KG1 (cell line): ENCODE data around the gene FGGY.
"Not testable (repeated sequence)": the region's sequence is repeated elsewhere in the genome, so short reads cannot be mapped to it uniquely, and the experiment has no call there.

Experiments used
- DNase-seq: peaks from one replicate; lab custom pipeline; 2025; lab: John Stamatoyannopoulos, UW

The FGGY gene

DNA sequence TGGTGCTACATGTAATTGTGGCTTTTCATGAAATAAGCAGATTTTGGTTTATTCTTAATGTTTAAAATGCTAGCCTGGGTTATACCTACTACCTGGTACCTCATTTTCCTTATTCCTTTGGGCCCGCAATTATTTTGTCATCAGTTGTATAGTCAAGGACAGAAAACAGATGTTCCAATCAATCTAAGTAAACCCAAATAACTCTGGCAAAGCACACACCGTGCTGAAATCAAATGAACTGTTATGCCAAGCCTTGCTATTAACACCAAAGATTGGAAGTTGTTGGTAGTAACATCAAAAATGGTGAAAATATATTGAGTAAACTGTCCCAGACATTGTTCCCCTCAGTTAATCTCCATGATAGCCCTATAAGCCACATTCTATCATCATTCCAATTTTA, 248.9 kb downstream of the FGGY start:
- DNase-seq = no peak

DNA sequence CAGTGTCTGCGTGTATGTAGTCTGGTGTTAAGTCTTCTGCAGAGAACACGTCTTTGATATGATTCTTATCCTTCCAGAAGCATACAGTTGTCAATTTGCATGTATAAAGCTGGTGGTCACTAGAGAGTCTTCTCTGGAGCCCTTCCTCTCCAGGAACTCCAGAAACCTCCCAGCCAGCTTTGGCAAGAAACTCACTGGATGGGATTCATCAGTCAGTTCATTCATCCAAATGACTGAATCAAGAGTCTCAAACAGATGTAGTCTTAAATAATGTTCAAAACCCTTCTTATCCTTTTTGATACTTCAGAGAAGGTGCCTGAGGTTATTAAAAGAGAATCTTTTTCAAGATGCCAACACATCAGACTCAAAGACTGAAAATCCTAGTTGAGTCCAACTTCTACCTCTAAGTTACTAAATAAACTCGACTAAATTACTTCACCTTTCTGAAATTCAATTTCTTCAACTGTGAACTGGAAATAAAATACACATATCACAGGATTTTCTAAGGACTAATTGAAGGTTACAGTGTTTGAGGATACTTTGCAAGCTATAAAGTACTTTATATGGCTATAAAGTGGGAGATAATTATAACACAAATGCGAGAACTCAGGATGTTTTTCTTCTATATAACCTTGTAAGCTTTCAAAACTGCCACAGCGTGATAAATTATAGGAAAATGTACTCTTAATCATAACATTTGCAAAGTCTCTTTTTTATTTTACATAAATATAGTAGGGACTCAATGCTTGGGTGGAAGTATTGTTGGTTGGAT, 252.4 kb downstream of the FGGY start:
- DNase-seq = no peak

DNA sequence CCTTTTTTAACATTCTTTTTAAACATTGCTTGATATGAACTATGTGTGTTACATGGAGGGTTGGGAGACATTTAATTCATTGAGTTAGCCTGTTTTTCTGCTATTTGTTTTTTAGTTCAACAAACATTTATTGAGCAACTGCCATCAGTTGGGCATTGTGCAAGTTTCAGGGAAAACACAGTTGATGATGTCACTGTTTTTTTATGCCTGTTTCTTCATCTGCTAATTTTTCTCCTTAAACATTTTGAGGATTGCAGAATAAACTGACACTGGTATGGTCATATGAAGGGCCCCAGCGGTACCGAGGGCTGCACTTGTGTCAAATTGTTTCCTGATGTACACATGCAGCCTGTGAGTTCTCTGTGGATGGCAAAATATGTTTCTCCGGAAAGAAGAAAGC, 253.0 kb downstream of the FGGY start:
- no peak for DNase-seq

DNA sequence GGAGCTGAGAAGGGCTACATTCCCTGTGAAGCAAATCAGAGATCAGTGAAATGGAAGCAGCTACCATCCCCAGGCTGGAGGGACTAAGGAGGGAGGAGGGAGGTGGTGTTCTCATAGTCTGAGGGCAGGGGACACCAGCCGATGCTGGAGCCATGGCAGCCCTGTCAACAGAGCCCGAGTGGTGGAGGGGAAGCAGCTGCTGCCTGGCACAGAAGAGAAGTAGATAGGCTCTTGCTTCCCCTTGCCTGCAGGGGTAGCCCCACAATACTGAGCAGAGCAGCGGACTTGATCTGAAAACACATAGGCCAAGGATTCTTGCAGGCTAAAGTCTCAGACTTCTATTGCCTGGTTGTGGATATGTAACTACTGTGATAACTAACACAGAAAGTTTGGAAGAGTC, 255.1 kb downstream of the FGGY start:
- no peak for DNase-seq

DNA sequence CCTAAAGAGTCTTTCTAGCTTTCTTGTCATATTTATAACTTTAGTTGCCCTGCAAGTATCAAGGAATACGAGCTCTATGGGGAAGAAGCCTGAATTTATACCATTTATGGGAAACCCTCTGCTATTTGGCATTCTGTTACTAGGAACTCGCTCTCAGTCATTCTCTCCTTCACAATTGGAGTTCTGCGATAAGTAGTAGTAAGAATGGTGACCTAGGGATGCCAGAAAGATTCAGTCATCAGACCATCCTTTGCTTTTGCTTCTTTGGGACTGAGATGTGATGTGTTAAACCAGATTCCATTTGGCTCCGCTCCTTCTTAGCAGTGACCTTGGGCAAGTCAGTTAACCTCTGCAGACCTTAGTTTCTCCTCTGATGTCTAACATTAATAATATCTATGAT, 256.5 kb downstream of the FGGY start:
- no peak for DNase-seq

DNA sequence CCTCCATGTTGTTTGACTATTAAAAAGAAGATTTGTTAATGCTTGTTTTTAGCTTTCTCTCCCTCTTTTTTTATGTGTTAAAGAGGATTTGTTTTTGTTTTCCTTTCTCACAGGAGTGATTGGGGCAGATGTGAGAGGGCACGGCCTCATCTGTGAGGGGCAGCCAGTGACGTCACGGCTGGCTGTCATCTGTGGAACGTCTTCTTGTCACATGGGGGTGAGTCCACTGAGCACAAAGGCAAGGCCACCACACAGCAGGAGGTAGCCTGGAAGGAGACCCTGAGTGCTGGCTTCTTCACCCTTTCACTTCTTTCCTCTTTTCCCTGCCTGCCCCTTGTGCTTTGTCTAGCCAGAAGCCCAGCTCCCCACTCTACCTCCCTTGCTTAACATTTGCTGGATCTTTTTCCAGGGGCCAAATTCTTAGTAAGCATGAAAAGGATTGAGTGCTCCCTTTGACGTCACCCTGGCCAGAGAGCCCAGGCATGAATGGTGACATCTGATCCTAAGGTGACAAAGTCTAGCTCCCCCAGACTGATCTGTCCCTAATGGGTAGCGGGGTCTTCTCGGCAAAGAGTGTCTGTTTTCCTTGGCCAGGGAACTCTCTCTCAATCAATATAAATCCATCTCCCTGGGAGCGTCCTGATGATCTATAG, 257.2 kb downstream of the FGGY start:
- no peak for DNase-seq

DNA sequence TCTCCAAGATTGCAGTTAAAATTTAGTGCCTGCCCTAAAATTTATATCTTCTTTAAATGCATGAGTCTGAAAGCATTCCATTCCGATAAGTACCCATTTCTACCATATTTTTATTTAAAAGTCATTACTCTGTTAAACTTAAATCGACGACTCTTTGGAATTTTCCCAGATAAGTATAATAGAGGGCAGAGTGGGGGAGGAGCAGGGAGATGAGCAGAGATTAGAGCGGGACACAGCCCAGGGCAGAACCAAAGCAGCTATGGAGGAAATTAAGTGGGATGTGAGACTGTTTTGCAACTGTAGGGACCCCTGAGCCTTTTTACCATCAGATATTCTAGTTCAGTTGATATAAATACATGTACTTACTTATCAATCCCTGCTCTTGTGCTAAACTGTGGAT, 257.9 kb downstream of the FGGY start:
- no peak for DNase-seq

- DNase-seq = no peak
These were observed 259.5 kb downstream of the FGGY start for GRCh38 chr1:59556398-59556797.

DNA sequence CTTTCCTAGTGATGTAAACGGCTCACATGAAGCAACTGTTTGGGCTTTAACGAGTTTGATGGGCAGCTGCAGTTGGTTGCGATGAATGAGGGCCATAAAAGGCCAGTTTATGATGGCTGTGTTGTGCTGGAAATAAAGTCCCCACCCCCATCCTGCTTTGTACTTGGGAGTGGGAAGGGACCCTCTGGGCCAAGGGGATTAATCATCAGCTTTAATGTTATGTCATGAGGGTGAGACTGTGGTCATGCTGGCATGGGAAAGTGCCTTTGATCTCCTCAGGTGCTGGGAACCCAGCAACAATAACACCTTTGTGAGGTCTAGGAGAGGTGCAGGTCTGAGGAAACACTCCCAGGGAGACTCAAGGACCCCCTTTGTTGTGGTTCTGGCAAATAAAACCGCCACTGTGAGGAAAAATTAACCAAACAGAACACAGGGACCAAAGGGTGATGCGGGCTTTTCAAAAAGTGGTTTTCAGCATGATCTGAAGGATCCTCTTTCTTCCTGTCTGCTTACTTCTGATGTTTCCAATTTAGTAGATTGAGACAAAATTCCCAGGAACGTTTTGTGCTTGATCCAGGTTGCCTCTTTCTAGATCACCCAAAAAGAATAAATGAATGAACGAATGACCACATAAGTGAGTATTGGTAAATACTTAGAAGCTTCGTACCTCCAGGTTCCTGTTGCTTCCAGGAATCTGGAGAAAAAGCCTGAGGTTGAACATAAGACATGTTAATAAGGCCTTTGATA, 260.1 kb downstream of the FGGY start:
- DNase-seq = no peak

- no peak for DNase-seq
These were observed 260.6 kb downstream of the FGGY start for GRCh38 chr1:59557549-59557885.

DNA sequence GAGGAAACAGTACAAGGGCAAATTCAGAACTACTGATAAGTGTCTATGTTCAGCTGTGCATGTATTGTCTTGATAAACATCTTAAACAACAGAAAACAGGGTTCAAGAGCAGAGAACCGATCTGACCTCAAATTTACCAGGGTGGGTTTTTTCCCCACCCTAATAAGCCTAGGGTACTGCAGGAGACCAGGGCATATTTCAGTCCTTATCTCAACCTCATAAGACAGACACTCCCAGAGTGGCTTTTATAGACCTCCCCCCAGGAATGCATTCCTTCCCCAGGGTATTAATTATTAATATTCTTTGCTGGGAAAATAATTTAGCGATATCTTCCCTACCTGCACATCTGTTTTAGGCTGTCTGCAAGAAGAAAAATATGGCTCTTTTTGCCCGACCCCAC, 261.7 kb downstream of the FGGY start:
- DNase-seq = not testable (repeated sequence)

- no peak for DNase-seq
These were observed 264.0 kb downstream of the FGGY start for GRCh38 chr1:59560807-59561450.

GRCh38 chr1:59561796-59562195, 264.9 kb downstream of the FGGY start:
- DNase-seq = no peak

GRCh38 chr1:59564192-59564891, 267.4 kb downstream of the FGGY start:
- DNase-seq = no peak

DNA sequence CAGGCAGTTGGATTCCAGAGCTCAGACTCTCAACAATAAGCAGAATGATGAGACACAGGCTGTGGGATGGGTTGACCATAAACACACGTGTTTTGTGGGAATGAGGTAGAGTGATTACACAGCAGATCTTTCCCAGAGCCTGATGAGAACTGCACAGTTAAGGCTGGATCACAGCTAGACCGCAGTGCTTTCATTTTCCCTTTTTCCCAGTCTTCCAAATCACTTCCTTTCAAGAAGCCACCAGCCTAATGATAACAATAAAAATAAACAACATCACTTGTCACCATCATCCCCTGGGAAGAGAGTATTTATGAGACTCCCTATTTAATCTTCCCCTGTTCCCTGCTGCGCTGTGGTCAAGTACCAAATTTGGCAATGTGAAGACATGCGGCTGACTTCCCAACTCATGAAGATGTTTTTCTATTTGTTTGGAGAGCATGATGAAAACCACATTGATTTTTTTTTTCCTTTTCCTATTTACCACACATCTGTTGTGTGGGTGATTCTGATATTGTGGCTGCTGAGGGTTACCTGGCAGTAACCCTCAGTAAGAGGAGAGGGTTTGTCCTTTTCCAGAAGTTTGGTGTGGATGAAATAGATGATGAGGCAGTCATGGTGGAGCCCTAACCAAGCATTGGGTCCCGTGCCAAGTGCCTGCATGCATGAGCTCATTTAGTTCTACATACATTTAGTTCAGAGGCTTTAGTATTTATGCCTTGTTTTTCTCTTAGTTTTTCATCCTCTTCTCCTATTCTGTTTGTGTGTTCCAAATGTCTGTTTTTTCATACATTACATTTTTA, 268.9 kb downstream of the FGGY start:
- DNase-seq = no peak

- no peak for DNase-seq
These were observed 271.5 kb downstream of the FGGY start for GRCh38 chr1:59568158-59568935.

GRCh38 chr1:59569198-59569597, 272.3 kb downstream of the FGGY start:
- no peak for DNase-seq

GRCh38 chr1:59570524-59570923, 273.6 kb downstream of the FGGY start:
- DNase-seq = peak; percentile 18

GRCh38 chr1:59574085-59574484, 277.2 kb downstream of the FGGY start:
- no peak for DNase-seq

DNA sequence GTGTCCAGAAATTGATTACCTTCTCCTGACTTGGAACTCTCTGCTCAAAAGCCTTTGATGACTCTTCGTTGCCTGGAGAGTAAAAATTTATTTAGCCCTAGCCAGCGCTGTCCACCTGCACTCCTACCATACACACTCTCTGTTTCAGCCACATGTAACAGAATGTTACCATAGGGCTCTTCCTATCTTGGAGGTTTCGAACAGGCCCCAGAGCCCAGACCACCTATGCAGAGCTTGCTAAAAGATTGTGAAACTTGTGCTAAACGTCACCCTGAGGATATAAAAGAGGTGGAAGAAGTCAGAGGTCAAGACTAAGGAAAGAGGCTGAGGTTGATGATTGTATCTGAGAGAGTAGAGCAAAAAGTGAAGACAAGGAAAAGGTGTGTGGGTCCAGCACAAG, 280.9 kb downstream of the FGGY start:
- DNase-seq = no peak
